GM12865 (cell line): ENCODE data around the gene PREX1.

Source experiments
- DNase-seq: peaks from one replicate; pipeline ENCODE4 v3.0.0; 2010; ENCODE audit warnings: low read depth
- H3K4me3 ChIP-seq: 2 replicates; pipeline ENCODE4 v1.5.1; 2011; ENCODE audit warnings: mild to moderate bottlenecking, low read depth, low read length, control low read depth
- TF ChIP-seq, protein P1 (sequence below): IDR thresholded peaks from 2 replicates; pipeline ENCODE4 v1.5.1; 2011; ENCODE audit warnings: low read length, control low read depth, low read depth, inconsistent platforms; ENCODE audit not compliant: insufficient read depth; ENCODE audit errors: missing control alignments

The PREX1 gene

DNA sequence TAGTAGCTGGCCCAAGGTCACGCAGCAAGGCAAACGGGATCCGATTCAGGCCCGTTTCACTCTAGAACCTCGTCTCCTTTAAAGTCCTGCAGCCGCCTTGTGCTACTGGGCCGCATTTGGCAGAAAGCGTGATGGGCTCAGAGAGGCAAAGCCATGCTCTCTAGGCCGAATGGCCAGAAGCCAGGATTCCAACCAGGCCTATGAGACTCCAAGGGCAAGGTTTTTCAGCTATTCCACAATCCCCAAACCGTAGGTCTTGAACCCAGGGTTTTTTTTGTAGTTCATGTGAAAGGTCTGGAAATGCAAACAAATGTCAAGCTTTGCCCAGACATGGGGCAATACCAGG lies 174.1 kb downstream of the PREX1 start:
- TF ChIP-seq, protein P1, sequence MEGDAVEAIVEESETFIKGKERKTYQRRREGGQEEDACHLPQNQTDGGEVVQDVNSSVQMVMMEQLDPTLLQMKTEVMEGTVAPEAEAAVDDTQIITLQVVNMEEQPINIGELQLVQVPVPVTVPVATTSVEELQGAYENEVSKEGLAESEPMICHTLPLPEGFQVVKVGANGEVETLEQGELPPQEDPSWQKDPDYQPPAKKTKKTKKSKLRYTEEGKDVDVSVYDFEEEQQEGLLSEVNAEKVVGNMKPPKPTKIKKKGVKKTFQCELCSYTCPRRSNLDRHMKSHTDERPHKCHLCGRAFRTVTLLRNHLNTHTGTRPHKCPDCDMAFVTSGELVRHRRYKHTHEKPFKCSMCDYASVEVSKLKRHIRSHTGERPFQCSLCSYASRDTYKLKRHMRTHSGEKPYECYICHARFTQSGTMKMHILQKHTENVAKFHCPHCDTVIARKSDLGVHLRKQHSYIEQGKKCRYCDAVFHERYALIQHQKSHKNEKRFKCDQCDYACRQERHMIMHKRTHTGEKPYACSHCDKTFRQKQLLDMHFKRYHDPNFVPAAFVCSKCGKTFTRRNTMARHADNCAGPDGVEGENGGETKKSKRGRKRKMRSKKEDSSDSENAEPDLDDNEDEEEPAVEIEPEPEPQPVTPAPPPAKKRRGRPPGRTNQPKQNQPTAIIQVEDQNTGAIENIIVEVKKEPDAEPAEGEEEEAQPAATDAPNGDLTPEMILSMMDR: no peak

DNA sequence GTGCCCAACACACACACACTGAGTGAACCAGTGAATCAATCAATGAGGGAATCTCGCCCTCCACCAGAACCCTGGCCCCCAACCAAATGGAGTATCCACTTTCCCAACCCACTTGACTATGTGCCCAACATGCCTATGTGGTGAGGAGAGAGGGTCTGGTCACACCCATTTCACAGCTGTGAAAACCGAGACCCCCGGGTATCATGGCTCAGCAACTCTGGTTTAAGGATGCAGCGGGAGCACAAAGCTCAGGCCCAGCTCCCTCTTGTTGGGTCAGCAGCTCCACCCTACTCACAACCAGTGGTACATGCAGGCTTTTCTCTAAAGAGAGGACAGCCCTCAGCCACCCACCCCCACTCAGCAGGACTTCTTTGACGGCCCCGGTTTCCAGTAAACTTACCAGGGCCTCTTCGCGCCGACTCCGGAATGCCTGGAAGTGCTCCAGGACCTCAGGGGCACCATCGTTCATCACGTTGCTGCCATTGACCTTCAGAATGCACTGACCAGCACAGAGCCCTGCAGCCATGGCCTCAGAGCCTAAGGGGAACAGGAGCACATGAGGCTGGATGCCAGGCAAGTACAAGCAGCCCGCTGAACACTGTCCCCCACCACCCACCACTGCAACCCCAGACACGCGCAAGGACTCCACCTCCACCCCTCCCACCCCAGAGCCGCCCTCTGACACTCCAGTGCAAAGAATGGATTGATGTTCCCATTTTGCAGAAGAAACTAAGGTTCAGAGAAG lies 174.7 kb downstream of the PREX1 start:
- TF ChIP-seq, protein P1: no peak
- no peak for DNase-seq
- no peak overlapping the region for H3K4me3 ChIP-seq

More for the DNA sequence above, 174.1 kb downstream of the PREX1 start:
- no peak overlapping the region for H3K4me3 ChIP-seq
- DNase-seq: no peak

DNA sequence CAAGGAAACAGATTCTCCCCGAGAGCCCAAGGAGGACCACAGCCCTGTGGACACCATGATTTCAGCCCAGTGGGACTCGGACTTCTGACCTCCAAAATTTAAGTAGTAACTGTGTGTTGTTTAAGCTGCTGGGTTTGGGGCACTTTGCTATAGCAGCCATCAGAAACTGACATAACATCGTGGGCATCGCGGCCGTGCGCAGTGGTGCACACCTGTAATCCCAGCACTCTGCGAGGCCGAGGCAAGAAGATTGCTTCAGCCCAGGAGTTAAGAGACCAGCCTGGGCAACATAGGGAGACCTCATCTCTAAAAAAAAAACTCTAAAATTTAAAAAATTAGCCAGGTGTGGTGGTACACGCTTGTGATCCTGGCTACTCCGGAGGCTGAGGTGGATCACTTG lies 175.8 kb downstream of the PREX1 start:
- TF ChIP-seq, protein P1: no peak
- no peak overlapping the region for H3K4me3 ChIP-seq
- DNase-seq: no peak

DNA sequence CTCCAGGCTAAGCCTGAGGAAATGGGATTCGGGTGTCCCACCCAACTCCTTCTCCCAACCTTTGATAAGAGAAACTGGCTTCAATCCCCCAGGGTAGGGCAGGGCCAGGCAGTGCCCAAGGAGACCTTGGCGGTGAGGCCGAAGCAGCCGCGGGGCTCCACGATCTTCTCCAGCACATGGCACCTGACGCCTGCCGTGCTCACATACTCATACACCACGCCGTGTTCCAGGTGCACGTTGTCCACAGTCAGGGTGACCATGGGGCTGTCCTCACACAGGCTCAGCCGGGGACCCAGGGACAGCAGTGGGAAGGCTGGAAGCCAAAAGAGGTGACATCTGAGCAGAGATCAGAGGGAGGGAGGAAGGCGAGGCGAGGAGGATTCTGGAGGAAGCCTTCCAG lies 176.5 kb downstream of the PREX1 start:
- TF ChIP-seq, protein P1: no peak
- H3K4me3 ChIP-seq: no peak overlapping the region
- no peak for DNase-seq

DNA sequence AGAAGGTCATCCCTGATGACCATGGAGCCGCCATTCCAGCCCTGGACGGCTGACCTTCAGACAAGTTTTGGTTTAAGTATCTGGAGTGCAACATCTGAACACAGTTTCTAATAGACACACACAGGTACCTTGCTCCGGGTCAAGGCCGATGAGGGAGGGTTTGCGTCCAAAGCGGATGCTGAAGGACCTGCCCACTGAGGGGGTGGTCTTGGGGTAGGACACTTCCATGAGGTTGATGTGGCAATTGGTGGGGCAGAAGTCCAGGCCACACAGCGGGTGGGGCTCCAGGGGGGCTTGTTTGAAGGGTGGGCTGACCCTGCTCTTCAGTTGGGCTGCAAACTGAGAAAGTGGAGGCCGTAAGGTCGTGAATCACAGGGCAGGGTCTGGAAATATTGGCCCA lies 177.9 kb downstream of the PREX1 start:
- DNase-seq: no peak
- no peak overlapping the region for H3K4me3 ChIP-seq
- TF ChIP-seq, protein P1: no peak

DNA sequence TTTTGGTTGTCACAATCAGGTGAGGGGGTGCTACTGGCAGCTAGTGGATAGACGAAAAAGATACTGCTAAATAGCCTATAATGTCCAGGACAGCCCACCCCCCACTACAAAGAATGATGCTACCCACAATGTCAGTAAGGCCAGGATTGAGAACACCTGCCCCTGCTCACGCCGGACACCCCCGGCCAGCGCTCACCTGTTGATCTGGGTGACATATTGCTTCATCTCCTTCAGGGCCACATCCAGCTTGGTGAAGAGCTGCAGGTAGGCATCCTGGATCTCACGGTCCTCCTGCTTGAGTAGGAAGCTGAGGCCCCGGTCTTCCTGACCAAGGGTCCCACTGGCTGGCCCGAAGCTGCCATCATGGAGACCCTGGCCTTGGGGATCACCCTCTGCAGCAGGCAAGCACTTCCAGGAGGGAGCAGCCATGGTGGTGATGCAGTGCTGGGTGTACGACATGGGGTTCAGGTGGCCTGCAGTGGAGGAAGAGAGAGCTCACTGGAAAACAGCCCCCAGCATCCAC lies 178.6 kb downstream of the PREX1 start:
- TF ChIP-seq, protein P1: no peak
- no peak for DNase-seq
- H3K4me3 ChIP-seq: no peak overlapping the region
